ENCODE results near the gene NLRP11. TPM values are rescaled to one million over a fixed set of nuclear protein-coding genes. Genes with fewer than 3 reads are reported as not detected.

Gene NLRP11
- total and polyA plus RNA-seq, 2 of the 4 experiments (the other 2 are of a cell fraction) = not detected

DNA sequence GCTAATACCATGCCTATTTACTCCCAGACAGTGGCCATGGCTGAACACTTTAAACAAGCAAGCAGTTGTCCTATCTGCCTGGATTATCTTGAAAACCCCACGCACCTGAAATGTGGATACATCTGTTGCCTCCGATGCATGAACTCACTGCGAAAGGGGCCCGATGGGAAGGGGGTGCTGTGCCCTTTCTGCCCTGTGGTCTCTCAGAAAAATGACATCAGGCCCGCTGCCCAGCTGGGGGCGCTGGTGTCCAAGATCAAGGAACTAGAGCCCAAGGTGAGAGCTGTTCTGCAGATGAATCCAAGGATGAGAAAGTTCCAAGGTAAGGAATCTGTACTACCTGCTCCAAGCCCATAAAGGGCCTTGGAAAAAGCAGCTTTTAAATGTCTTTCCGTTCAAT, 54.3 kb downstream of the NLRP11 start:
- Histone ChIP-seq H3K14ac (replicated peaks; ENCODE audit: low read depth, low read length) (no peak overlapping the region), H2AK9ac (replicated peaks; ENCODE audit: low read depth, low read length, poor library complexity) (no peak overlapping the region), H4K8ac (ENCODE audit: low read depth in 2 of 2, low read length in 2 of 2) (no peak overlapping the region), H3K9me3 (ENCODE audit: control insufficient read depth, insufficient read depth, low read length) (peaks cover 15% of the 10 kb centered on the region), H3K27me3 (ENCODE audit: control insufficient read depth, insufficient read depth, low read length) (no peaks in the 10 kb centered on the region), H2AK5ac (ENCODE audit: low read depth, low read length) (no peak overlapping the region), H3K4me2 (ENCODE audit: low read depth, low read length) (no peak overlapping the region), H2AFZ (replicated peaks; ENCODE audit: low read length, poor library complexity) (no peak overlapping the region), H3K4ac (ENCODE audit: low read depth, low read length) (no peak overlapping the region), H2BK5ac (ENCODE audit: low read depth, low read length, poor library complexity, severe bottlenecking) (no peak overlapping the region), H3K36me3 (ENCODE audit: control insufficient read depth, insufficient read depth, low read length) (no peaks in the 10 kb centered on the region), H3K9me1 (ENCODE audit: insufficient read depth, low read length) (no peaks in the 10 kb centered on the region), H2BK15ac (ENCODE audit: low read depth, low read length) (no peak overlapping the region), H3K27ac (ENCODE audit: insufficient read depth, low read length) (no peak overlapping the region), H2BK120ac (ENCODE audit: low read depth, low read length) (no peak overlapping the region), H4K5ac (ENCODE audit: low read depth, low read length) (no peak overlapping the region), H4K91ac (ENCODE audit: insufficient read depth, low read depth, low read length) (no peak overlapping the region), H3K79me1 (ENCODE audit: low read depth in 1 of 2, low read length in 2 of 2) (no peaks in the 10 kb centered on the region), H4K20me1 (ENCODE audit: insufficient read depth, low read length) (no peaks in the 10 kb centered on the region), H2BK20ac (ENCODE audit: low read depth, low read length) (no peak overlapping the region), H3K4me3 (ENCODE audit: insufficient read depth, low read depth, low read length) (no peak overlapping the region), H3K56ac (ENCODE audit: extremely low read depth, insufficient read depth, low read length) (no peak overlapping the region), H3K4me1 (ENCODE audit: control insufficient read depth, insufficient read depth, low read length) (no peaks in the 10 kb centered on the region), H3K23ac (ENCODE audit: low read depth, low read length) (no peak overlapping the region), H3K18ac (ENCODE audit: low read depth, low read length) (no peak overlapping the region), H3K9ac (ENCODE audit: low read depth, low read length) (no peak overlapping the region)
- intact Hi-C loops (cut with micrococcal nuclease) = no loop called here
- ATAC-seq (ENCODE audit: low read depth) (no peak), DNase-seq (no peak)
- TF ChIP-seq RCOR1 (IDR thresholded peaks at IDR 0.05; ENCODE audit: insufficient replicate concordance, low read length) (no peak), NFE2L2 (IDR thresholded peaks at IDR 0.05; ENCODE audit: low read depth, low read length) (no peak), SMC3 (IDR thresholded peaks at IDR 0.05; ENCODE audit: low read depth, low read length) (no peak), RAD21 (IDR thresholded peaks at IDR 0.05; ENCODE audit: low read length) (no peak), MAFK (IDR thresholded peaks at IDR 0.05; ENCODE audit: low read depth, low read length) (no peak), CHD1 (IDR thresholded peaks at IDR 0.05; ENCODE audit: low read depth, low read length) (no peak), POLR2A (IDR thresholded peaks at IDR 0.05; ENCODE audit: low read depth, low read length) (no peak), MXI1 (IDR thresholded peaks at IDR 0.05; ENCODE audit: borderline replicate concordance, low read depth, low read length) (no peak)
- TF ChIP-seq, protein P1, sequence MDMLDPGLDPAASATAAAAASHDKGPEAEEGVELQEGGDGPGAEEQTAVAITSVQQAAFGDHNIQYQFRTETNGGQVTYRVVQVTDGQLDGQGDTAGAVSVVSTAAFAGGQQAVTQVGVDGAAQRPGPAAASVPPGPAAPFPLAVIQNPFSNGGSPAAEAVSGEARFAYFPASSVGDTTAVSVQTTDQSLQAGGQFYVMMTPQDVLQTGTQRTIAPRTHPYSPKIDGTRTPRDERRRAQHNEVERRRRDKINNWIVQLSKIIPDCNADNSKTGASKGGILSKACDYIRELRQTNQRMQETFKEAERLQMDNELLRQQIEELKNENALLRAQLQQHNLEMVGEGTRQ (IDR thresholded peaks at IDR 0.05; ENCODE audit: low read depth, low read length) = no peak
- TF ChIP-seq, protein P2, sequence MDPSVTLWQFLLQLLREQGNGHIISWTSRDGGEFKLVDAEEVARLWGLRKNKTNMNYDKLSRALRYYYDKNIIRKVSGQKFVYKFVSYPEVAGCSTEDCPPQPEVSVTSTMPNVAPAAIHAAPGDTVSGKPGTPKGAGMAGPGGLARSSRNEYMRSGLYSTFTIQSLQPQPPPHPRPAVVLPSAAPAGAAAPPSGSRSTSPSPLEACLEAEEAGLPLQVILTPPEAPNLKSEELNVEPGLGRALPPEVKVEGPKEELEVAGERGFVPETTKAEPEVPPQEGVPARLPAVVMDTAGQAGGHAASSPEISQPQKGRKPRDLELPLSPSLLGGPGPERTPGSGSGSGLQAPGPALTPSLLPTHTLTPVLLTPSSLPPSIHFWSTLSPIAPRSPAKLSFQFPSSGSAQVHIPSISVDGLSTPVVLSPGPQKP (IDR thresholded peaks at IDR 0.05; ENCODE audit: borderline replicate concordance, low read depth, low read length) = no peak
- no TSS peak for BruUV-seq (replicated peaks)
- dilution Hi-C loops (cut with HindIII; ENCODE audit: low sequenced_read_pairs, unreplicated experiment) = no loop called here
- in situ Hi-C loops (cut with MboI; ENCODE audit: low sequenced_read_pairs) = no loop called here
- POLR2A ChIA-PET (ENCODE audit: unreplicated experiment) = no interaction called here
- CTCF ChIA-PET = interaction anchor here (0.6 kb wide), 1 partner anchor 589 kb away, joined by 3 read pairs; no protein-coding TSS in a partner anchor
- 33% methylated on average over 6 of the region's 7 CpGs; no CpG with 5 or more reads in 1 of the 2 experiments for WGBS, 2 experiments (ENCODE audit: extremely low coverage in 2 of 2, insufficient read length in 1 of 2)

Data from IMR-90 (cell line).